C4-2B (cell line): ENCODE data around the gene GRIP2.

Source experiments
- H3K27ac ChIP-seq: fragments of 450-650 bp; 2 replicates; pipeline ENCODE4 v1.5.1; 2017
- ZFX ChIP-seq: fragments of 450-650 bp; IDR thresholded peaks from 2 replicates; pipeline ENCODE4 v1.6.1; 2017
- TF ChIP-seq, protein P1 (sequence below): fragments of 450-650 bp; conservative IDR thresholded peaks from 2 replicates; pipeline ENCODE4 v1.5.1; 2017; ENCODE audit warnings: mild to moderate bottlenecking

GRIP2 gene

DNA sequence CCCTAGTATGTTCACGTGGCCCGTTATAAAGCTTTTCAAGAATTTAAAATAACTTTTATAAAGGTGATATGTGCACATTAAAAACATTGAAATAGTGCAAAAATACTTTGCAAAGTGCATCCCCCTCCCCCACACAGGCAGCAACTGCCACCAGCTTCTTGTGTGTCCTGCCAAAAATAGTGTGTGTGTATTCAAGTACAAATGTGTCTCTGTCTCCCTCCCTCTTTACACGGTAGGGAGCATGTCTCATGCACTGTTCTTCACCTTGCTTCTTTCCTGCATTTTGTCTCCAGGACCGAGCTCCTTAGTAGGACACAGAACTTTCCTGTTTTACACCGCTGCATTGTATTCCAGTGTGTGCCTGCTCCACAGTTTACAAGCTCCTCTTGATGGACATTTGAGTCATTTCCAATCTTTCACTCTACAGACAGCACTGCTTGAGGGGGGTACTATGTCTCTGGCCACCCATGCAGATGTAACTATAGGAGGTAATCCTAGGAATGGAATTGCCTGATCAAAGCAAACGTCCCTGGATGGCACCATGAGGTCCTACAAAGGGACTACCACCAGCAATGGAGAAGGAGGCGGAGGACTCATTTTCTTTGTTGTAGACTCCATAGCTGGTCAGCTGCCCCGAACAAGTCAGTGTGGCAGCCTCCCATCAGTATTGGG is 85.4 kb downstream of the GRIP2 start:
- TF ChIP-seq, protein P1, sequence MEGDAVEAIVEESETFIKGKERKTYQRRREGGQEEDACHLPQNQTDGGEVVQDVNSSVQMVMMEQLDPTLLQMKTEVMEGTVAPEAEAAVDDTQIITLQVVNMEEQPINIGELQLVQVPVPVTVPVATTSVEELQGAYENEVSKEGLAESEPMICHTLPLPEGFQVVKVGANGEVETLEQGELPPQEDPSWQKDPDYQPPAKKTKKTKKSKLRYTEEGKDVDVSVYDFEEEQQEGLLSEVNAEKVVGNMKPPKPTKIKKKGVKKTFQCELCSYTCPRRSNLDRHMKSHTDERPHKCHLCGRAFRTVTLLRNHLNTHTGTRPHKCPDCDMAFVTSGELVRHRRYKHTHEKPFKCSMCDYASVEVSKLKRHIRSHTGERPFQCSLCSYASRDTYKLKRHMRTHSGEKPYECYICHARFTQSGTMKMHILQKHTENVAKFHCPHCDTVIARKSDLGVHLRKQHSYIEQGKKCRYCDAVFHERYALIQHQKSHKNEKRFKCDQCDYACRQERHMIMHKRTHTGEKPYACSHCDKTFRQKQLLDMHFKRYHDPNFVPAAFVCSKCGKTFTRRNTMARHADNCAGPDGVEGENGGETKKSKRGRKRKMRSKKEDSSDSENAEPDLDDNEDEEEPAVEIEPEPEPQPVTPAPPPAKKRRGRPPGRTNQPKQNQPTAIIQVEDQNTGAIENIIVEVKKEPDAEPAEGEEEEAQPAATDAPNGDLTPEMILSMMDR, result no peak
- TF ChIP-seq ZFX, result no peak
- no peak overlapping the region for H3K27ac ChIP-seq

DNA sequence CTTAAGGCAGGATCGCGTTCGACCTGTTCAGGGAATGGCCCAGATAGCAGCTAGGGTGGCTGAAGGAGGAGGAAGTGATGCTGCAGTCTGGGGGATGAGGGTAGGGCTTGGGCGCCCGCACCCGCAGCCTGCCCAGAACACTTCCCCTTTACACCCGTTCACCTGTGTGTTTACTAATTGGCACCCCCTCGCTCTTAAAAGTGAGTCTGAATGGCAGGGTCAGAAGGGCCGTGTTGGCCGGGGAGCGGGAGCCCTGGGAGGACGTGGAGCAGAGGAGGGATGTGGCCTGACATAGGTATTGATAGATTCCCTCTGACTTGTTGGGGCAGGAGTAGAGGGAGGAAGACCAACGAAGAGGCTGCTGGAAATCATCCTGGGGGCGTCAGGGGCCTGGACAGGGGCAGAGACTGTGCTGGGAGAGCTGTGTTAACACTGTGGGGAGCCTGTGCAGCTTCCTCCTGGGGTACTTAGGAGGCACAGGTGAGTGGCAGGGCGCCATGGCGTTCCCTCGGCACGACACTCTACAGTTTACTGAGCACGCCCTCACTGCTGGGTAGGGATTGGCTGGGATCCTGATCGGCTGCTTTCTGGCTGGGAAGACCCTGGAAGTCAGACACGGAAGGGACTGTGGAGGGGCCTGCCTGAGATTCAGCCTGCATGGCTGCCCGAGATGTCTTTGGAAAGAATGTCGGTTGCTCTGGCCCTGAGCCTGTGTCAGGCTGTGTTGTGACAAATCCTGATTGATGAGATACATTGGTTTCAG is 86.1 kb downstream of the GRIP2 start:
- no peak for TF ChIP-seq ZFX
- TF ChIP-seq, protein P1, result no peak
- no peak overlapping the region for H3K27ac ChIP-seq

DNA sequence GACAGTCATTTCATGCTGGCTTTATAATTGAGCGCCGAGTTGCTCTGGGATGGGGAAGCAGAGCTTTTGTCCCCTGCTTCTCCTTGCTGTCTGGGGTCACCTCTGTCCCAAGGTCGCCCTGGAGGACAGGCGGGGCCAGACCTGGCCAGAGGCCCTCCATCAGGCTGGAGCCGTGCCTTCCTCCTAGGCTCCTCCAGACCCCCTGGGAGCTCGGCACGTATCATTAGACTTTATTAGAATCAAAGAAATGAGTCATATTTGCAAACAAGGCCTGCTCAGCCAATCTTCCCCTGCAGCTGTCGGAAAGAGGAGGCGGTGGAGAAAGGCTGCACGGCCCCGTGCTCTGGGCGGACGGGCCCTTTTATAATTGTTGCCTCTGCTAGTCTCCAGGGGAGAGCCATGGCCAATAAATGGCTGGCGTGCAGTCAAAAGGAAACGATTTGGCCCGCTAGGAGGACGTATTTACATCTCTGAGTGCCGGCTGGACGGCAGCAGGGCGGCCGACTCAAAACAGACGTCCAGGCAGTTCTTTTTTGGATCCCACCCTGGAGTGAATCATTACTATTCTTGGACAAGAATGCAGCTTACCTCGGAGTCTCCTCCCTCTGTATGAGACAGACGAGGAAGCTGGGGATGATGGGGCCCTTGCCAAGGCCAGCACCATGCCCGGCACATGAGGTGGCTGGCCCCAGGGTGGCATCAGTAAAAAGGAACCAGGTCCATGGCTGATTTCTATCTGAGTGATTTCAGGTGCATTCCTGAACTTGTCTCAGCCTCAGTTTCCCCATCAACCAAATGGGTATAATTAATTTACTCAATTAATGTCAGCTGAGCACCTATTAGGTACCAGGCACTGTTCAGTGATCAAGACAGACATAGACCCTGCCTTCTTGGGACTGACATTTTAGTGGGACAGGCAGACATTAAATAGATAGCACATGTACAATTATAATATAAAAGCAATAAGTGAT is 87.1 kb downstream of the GRIP2 start:
- H3K27ac ChIP-seq, result no peak overlapping the region; the same call in 1 of the 2 replicates
- TF ChIP-seq ZFX, result no peak
- TF ChIP-seq, protein P1, result no peak

DNA sequence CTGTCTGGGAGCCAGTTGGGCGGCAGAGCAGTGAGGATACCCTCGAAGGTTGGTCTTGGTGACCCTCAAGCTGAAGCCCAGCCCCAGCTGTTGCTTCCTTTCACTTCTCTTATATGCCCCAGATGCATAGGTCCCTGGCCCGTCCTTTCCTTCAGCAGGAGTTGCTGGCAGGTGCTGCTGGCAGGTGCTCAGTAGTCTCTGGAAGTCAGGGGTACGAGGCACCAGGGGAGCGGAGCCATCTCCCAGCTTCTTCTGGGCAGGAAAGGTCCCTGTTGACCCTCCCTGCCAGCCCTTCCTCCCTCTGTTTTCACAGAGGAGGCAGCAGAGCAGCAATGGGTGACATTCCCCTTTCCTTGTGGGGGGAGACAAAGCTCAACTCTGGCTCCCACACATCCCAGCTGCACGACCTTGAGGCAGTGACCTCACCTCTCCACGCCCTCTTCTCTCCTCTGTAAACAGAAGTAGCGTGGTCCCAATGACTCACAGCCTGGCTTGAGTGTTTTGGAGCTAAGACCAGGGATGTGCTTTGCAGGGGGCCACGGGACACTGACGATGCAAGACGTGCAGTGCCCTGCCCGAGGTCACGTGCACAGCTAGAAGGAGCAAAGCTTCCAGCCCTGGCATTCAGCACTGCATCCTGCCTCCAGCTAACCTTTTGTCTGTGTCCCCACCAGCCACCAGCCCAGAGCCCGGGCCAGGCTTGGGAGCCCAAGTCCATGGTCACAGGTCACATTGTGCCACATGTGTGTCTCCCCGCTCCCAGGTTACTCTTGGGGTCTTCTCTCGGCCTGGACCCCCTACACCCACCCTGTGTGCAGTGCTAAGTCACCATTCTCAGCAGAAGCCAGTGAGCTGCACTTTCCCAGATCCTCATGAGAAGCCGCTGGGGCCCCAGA is 88.0 kb downstream of the GRIP2 start:
- H3K27ac ChIP-seq, result no peak overlapping the region; the same call in 1 of the 2 replicates
- TF ChIP-seq ZFX, result no peak
- TF ChIP-seq, protein P1, result no peak

- no peak overlapping the region for H3K27ac ChIP-seq
- no peak for TF ChIP-seq ZFX
- TF ChIP-seq, protein P1, result no peak
Observed at GRCh38 chr3:14450922-14451606, 89.1 kb downstream of the GRIP2 start.

GRCh38 chr3:14450506-14450905 is 89.6 kb downstream of the GRIP2 start:
- H3K27ac ChIP-seq, result no peak overlapping the region
- TF ChIP-seq, protein P1, result no peak
- no peak for TF ChIP-seq ZFX
